Choroid plexus epithelial cell (primary cell): ENCODE data around the gene SLK.

ENCODE experiments used
- DNase-seq: peaks from one replicate; pipeline ENCODE4 v3.0.0-alpha.2; 2010; ENCODE audit warnings: low read depth
- H3K4me3 ChIP-seq: 2 replicates; pipeline ENCODE4 v1.5.1; 2011; ENCODE audit warnings: low read depth, mild to moderate bottlenecking, control low read depth, low read length, moderate library complexity
- CTCF ChIP-seq: conservative IDR thresholded peaks from 2 replicates; pipeline ENCODE4 v1.5.1; 2011; ENCODE audit warnings: low read depth, mild to moderate bottlenecking, control low read depth, inconsistent platforms, low read length, moderate library complexity

SLK gene

GRCh38 chr10:104045151-104046089 lies 78.5 kb downstream of the SLK start:
- H3K4me3 ChIP-seq: no peak overlapping the region
- DNase-seq: peak; percentile 91
- peak; percentile 93 for TF ChIP-seq CTCF

- no peak for DNase-seq
- H3K4me3 ChIP-seq: no peak overlapping the region
- no peak for TF ChIP-seq CTCF
These were observed 79.7 kb downstream of the SLK start for GRCh38 chr10:104046651-104047050.

- TF ChIP-seq CTCF: no peak
- no peak overlapping the region for H3K4me3 ChIP-seq
- DNase-seq: peak; percentile 28
These were observed 82.7 kb downstream of the SLK start for GRCh38 chr10:104049504-104050250.

GRCh38 chr10:104052431-104052830 lies 85.5 kb downstream of the SLK start:
- no peak for TF ChIP-seq CTCF
- peak; percentile 26 for DNase-seq
- no peak overlapping the region for H3K4me3 ChIP-seq

- H3K4me3 ChIP-seq: no peak overlapping the region
- DNase-seq: no peak
- TF ChIP-seq CTCF: no peak
These were observed 86.3 kb downstream of the SLK start for GRCh38 chr10:104053201-104053600.

- no peak for DNase-seq
- no peak for TF ChIP-seq CTCF
- no peak overlapping the region for H3K4me3 ChIP-seq
These were observed 87.5 kb downstream of the SLK start for GRCh38 chr10:104054430-104054829.
